GM06990 (cell line): Measurements from ENCODE around the gene PACSIN1.

ENCODE experiments used
- DNase-seq: peaks from one replicate; pipeline ENCODE4 v3.0.0-alpha.2; 2011; ENCODE audit not compliant: insufficient read length; ENCODE audit errors: extremely low read depth
- H3K27me3 ChIP-seq: replicated peaks from 2 replicates; pipeline ENCODE4 v1.6.0; 2011; ENCODE audit warnings: low read length; ENCODE audit not compliant: control insufficient read depth, insufficient read depth
- H3K36me3 ChIP-seq: 2 replicates; pipeline ENCODE4 v1.5.1; 2011; ENCODE audit warnings: low read length; ENCODE audit not compliant: control insufficient read depth, insufficient read depth
- H3K4me3 ChIP-seq: replicated peaks from 2 replicates; pipeline ENCODE4 v1.5.1; 2011; ENCODE audit warnings: low read depth, mild to moderate bottlenecking, control low read depth, low read length
- CTCF ChIP-seq: IDR thresholded peaks from 2 replicates; pipeline ENCODE4 v1.5.1; 2011; ENCODE audit warnings: low read length, control low read depth, mild to moderate bottlenecking, inconsistent platforms; ENCODE audit not compliant: insufficient read depth, poor library complexity, severe bottlenecking

The PACSIN1 gene

GRCh38 chr6:34425132-34425497 lies 40.8 kb upstream of the PACSIN1 start:
- no peaks in the 10 kb centered on the region for H3K27me3 ChIP-seq
- no peak for DNase-seq
- no peak for TF ChIP-seq CTCF
- peak overlapping the region; percentile 76 for H3K4me3 ChIP-seq
- H3K36me3 ChIP-seq: peaks cover 15% of the 10 kb centered on the region

- H3K27me3 ChIP-seq: no peaks in the 10 kb centered on the region
- peaks cover 15% of the 10 kb centered on the region for H3K36me3 ChIP-seq
- TF ChIP-seq CTCF: no peak
- peak; percentile 94 for DNase-seq
- H3K4me3 ChIP-seq: peak within 1 kb of the TSS; percentile 76
Observed at GRCh38 chr6:34425498-34426410, 40.1 kb upstream of the PACSIN1 start, which contains the start of gene RPS10. Gene RPS10 (minus strand): TSS chr6:34426069. CDS start chr6:34425221, 848 bp downstream.

- Histone ChIP-seq H3K4me3 (no peak overlapping the region), H3K36me3 (no peaks in the 10 kb centered on the region), H3K27me3 (no peaks in the 10 kb centered on the region)
- no peak for TF ChIP-seq CTCF
- no peak for DNase-seq
Observed at GRCh38 chr6:34435916-34436315, 30.0 kb upstream of the PACSIN1 start.

- DNase-seq: no peak
- H3K27me3 ChIP-seq: no peaks in the 10 kb centered on the region
- no peak for TF ChIP-seq CTCF
Observed at GRCh38 chr6:34436803-34437643, 28.9 kb upstream of the PACSIN1 start.

GRCh38 chr6:34437644-34437970 lies 28.3 kb upstream of the PACSIN1 start:
- TF ChIP-seq CTCF: no peak
- DNase-seq: no peak
- H3K36me3 ChIP-seq: no peaks in the 10 kb centered on the region
- no peaks in the 10 kb centered on the region for H3K27me3 ChIP-seq
- no peak overlapping the region for H3K4me3 ChIP-seq

More at GRCh38 chr6:34436803-34437643, 28.9 kb upstream of the PACSIN1 start:
- Histone ChIP-seq H3K36me3 (no peaks in the 10 kb centered on the region), H3K4me3 (no peak overlapping the region)
